Smooth muscle cell of the brain vasculature (primary cell): ENCODE data around the gene PINLYP.

Experiments
- DNase-seq: peaks from one replicate; pipeline ENCODE4 v3.0.0-alpha.2; 2012; ENCODE audit warnings: low read depth, low spot score

Gene PINLYP

DNA sequence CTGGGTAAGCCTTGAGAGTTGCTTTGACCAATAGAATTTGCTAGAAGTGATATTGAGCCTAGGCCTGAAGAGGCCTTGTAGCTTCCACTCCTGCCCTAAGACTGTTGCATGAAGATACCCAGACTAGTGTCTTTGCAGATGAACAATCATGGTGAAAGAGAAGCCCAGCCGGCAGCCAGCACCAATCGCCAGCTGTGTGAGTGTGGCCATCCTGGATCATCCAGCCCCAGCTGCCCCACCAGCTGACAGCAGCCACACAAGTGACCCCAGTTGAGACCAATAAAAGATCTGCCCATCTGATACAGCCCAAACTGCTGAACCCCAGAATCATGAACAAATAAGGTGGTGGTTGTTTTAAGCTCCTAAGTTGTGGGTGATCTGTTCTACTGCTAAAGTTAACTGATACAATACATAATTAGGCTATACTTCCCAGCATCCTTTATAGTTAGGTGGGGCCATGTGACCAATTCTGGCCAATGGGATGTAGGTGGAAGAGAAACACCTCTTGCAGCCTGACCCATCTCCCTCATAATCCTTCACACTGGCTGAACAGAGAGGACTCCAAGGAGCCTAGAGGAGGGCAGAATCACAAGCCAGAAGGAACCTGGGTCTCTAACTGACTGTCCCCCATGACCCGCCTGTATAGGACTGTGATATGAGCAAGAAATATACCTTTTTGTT lies 53.2 kb downstream of the PINLYP start:
- no peak for DNase-seq

DNA sequence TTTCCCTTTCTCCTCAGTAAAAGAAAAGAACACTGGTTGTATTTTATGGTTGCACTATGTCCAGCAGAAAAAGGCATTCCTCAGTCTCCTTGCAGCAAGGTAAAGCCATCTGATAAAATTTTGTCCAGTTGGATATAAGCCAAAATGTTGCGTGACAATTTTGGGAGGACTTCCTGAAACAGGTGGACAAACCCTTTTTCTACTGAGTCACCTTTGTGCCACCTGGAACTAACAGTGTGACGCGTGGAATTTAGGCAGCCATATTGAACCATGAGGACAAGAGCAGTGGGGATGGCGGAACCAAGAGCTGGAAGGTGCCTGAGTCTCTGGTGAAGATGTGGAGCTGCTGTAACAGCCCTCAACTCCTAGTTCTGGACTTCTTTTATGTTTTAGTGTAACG lies 55.9 kb downstream of the PINLYP start:
- DNase-seq, result no peak
